GM19463 (cell line): ENCODE data around the gene INHA.

Source experiments
- ATAC-seq: cut with Tn5 transposase; IDR thresholded peaks from one replicate; pipeline ENCODE4 v1.9.1; 2021; ENCODE audit warnings: mild to moderate bottlenecking, moderate library complexity; ENCODE audit not compliant: unreplicated experiment

INHA gene

GRCh38 chr2:219571311-219572236 lies 536 bp upstream of the INHA start, which contains the start of gene OBSL1:
Gene OBSL1 (minus strand): TSS chr2:219571539. CDS start chr2:219571232, 307 bp downstream.
- no peak for ATAC-seq

DNA sequence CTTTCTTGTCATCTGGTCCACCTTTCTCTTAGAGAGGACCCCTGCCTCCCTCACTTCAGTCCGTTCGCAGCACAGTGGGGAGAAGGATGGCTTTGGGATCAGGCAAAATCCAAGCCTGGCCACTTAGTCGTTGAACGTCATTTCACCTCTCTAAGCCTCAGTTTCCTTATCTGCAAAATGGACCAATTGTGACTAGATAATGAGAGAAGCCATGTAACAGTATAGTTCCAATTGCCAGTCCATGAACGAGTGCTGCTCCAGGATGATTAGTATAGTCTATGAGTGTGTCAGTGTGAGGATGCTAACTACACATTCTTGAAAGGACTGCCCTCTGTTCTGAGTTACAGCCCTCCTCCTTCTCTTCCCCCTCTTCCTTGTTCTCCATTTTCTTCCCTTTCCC lies 1.1 kb downstream of the INHA start:
- no peak for ATAC-seq

DNA sequence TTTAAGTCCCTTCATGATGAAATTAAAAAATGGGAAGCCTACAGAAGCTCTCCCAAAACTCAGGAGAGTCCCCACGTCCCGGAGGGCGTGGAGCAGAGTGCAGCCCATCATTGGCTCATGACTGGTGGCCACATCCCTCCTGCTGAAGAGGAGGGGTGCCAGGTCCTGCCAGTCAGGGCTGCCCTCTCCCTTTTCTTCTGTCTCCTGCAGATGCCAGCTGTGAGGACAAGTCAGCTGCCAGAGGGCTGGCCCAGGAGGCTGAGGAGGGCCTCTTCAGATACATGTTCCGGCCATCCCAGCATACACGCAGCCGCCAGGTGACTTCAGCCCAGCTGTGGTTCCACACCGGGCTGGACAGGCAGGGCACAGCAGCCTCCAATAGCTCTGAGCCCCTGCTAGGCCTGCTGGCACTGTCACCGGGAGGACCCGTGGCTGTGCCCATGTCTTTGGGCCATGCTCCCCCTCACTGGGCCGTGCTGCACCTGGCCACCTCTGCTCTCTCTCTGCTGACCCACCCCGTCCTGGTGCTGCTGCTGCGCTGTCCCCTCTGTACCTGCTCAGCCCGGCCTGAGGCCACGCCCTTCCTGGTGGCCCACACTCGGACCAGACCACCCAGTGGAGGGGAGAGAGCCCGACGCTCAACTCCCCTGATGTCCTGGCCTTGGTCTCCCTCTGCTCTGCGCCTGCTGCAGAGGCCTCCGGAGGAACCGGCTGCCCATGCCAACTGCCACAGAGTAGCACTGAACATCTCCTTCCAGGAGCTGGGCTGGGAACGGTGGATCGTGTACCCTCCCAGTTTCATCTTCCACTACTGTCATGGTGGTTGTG lies 2.6 kb downstream of the INHA start:
- no peak for ATAC-seq

DNA sequence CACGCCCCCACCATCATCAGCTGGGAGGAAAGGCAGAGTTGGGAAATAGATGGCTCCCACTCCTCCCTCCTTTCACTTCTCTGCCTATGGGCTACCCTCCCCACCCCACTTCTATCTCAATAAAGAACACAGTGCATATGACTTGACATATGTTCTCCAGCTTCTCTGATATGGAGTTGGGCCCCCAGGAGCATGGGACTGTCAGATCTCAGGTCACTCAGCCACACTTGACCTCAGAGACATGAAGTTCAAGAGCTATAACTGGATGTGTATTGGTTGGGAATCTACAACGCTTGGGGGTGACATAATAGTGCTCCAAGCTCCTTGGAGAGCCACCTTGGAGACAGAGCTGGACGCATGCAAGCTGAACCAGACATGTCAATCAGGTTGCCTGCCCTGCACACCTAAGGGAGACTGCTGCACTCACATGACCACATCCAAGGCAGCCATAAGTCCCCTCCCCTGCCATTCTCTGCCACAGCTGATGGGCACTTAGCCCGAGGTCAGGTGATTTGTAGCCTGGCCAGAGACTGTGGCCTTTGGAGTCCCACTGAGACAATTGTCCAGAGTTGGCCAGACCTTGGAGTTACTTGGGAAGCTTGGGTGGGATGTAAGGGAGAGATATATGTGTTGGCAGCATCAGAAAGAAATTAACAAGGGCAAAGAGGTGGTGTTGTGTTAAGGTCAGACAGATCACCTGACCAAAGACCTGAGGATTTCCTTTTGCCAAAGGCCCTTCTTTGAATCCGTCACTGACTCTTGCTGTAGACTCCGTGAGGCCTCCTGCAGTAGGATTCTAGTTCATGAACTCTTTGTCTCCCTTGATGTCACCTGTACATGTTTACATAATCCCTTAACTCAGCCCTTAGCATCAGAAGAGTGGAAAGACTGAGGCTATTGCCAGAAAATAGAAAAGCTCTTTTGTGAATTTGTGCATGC lies 3.7 kb downstream of the INHA start:
- no peak for ATAC-seq

- ATAC-seq = no peak
Observed at GRCh38 chr2:219576505-219577388, 4.6 kb downstream of the INHA start.

DNA sequence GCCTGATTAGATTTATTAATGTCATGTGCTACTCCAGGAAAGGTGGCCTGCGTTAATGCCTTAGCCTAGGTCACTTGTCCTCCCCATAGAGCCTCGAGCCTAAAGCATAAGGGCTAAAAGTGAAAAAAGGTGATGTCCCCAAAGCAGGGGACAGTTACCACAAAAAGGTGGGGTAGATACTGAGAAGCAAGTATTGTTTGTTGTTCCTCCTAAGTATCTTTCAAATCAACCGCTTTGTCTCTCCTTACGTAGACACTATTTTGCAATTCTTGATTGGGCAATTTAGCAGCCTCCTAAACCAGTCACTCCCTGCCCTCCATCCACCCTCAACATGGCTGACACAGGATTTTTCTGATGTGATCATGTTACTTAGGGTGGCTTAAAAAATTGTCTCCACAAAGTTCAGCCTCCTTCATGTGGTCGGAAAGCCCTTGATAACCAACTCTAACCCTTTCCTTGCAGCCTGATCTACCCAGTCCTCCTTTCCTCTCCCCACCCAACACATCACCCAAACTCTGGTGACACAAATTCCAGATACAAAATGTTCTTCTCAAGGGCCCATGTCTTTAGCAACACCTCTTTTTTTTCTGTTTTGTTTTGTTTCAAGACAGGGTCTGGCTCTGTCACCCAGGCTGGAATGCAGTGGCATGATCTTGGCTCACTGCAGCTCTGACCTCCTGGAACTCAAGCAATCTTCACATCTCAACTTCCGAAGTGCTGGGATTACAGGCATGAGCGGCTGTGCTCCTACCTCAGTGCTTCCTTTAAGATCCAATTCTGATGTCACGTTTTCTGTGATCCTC lies 6.9 kb downstream of the INHA start:
- ATAC-seq = no peak

DNA sequence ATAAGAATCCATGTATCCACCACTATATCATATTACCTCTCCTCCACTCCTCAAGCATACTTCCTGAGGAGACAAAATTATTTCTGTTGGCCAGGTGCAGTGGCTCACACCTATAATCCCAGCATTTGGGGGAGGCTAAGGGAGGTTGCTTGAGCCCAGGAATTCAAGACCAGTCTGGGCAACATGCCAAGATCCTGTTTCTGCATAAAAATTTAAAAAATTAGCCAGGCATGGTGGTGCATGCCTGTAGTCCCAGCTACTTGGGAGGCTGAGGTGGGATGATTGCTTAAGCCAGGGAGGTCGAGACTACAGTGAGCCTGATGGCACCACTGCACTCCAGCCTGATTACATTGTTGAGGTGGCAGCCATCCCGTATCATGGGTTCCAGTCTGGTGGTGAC lies 9.2 kb downstream of the INHA start:
- ATAC-seq = no peak

DNA sequence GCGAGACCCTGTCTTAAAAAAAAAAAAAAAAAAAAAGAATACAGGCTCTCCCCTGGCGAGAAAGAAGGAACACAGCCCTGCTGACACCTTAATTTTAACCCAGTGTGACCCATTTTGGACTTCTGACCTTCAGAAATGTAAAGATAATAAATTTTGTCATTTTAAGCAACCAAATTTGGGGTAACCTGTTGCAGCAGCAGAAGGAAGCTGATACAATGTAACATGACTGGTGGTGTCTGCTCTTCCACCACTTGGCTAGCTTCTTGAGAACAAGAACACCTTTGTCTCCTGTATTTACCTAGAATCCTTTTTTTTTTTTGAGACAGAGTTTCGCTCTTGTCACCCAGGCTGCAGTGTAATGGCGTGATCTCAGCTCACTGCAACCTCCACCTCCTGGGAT lies 19.0 kb downstream of the INHA start:
- no peak for ATAC-seq

GRCh38 chr2:219592736-219593135 lies 20.6 kb downstream of the INHA start:
- no peak for ATAC-seq

DNA sequence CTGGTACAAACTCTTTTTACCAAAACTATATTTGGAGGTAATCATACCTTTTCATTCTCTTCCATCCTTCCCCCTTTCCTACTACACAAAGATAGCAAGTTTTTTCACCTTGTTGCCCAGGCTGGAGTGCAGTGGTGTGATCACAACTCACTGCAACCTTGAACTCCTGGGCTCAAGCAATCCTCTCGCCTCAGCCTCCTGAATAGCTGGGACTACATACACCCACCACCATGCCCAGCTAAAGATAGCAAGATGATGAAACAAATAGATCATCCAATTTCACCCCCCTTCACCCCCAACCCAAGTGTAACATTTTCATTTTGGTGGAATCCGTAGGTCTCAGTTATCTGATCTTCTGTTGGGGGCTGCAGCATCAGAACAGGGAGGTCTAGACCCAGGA lies 21.0 kb downstream of the INHA start:
- ATAC-seq = no peak

GRCh38 chr2:219595256-219595655 lies 23.1 kb downstream of the INHA start:
- ATAC-seq = no peak

- peak; percentile 1 for ATAC-seq
Observed at GRCh38 chr2:219596954-219597551, 24.9 kb downstream of the INHA start.

DNA sequence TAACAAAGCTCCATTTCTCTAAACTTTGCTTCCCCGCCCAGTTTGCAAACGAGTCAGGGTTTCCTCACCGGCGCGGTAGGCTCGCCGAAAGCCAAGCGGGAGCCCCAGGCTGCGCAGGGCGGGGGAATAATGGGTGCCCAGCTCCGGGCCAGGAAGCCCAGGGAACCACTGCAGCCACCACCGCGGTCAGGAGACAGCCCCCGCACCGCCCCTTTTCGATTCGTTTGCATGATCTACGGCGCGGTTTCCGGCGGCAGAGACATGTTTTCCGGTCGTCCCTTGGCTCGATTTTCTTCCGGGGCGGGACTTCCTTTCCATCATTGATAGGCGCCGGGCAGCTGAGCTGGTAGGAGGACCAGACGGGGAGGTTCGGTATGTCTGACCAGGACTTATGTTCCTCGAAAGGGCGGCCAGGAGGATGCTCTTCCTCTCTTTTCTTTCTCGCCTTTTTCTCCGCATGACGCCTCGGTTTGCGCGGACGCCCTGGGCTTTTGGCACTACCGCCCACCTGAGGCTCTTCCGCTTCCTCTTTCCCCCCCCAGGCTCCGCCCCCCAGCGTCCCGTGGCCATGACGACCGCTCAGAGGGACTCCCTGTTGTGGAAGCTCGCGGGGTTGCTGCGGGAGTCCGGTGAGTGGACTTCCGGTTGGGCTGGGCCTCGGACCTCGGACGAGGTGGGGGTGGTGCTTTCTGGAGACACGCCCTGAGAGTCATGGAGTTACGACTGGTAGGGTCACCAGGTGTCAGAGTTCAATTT lies 25.6 kb downstream of the INHA start, which contains the start of gene STK11IP:
TSS of gene STK11IP (plus strand) at position 306 of the 756 bp plus-strand sequence. CDS start at position 569, 263 bp downstream.
- ATAC-seq = peak; percentile 89

DNA sequence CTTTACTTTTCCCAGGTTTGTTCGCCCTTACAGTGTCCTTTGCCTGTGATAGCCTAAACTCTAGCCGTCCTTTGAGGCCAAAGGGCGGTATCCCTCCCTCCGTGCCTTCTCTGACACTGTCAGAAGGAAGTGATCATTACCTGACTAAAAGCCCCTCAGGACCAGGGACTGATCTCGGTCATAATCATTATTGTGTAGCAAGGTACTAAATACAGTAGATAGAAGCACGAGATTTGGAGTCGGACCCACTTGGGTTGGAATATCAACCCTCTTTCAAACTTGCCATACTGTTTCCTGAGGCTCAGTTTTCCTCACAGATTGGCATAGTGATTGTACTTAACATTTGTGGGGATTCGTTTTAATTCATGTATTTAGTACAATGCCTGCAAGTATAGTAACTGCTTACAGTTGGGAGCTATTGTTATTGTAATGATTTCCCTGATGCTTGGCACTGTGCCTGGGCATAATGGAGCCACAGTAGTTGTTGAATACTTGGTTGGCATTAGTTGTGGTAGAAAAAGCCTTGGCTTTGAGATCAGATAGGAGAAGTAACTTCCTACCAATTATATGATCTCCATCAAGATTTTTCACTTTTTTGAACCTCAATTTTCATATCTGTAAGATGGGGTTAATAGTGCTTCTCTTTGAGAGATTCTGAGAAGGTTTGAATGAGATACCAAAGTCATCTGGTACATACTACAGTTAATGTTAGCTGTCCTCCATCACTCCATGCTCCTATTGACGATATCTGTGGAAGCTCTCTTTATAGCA lies 26.4 kb downstream of the INHA start:
- ATAC-seq = no peak

DNA sequence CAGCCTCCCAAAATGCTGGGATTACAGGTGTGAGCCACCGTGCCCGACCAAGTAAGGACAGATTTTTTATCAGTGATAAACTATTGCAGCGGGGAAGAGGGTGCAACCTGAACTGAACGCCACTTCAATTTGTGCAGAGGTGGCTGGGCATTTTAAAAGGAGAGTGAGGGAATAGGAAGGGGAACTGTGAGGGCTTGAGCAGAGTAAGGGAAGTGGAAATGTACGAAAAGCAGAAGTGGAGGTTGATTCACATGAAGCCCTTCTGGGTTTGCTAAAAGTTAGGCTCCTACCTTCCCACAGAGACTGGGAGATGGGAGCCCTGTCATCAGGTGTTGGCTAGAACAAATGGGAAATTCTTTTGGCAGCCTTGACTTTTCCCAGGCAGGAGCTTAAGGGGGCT lies 31.7 kb downstream of the INHA start:
- no peak for ATAC-seq

DNA sequence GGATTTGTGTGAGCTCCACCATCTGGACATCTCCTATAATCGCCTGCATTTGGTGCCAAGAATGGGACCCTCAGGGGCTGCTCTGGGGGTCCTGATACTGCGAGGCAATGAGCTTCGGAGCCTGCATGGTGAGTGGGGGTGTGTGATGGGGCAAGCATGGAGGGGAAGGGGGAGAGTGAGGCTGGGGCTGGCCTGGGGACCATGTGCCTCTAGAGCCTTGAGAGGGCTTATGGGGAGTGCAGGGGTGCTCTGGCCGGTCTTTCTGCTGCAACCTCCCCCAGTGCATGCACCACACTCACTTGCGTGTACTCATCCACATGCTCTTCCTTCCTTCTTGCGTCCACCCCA lies 33.5 kb downstream of the INHA start:
- no peak for ATAC-seq

GRCh38 chr2:219607931-219608330 lies 35.8 kb downstream of the INHA start:
- no peak for ATAC-seq
